GM12878 (cell line): ENCODE results near the gene SVOP. TPM values are rescaled to one million over a fixed set of nuclear protein-coding genes. Genes with fewer than 3 reads are reported as not detected.
A peak's percentile ranks its signal among the peaks of the same experiment; 100 is the strongest.

Experiments
- HDGF ChIP-seq: fragments of 450-650 bp; IDR thresholded peaks from 2 replicates; pipeline ENCODE4 v1.6.1; 2016; ENCODE audit warnings: antibody characterized with exemption
- LARP7 ChIP-seq: fragments of 450-650 bp; IDR thresholded peaks from 2 replicates; pipeline ENCODE4 v1.6.1; 2017; ENCODE audit warnings: mild to moderate bottlenecking
- NBN ChIP-seq: fragments of 450-650 bp; IDR thresholded peaks from 2 replicates; pipeline ENCODE4 v1.6.1; 2016
- POU2F2 ChIP-seq: IDR thresholded peaks from 3 replicates; pipeline ENCODE4 v1.6.1; 2011; ENCODE audit warnings: low read depth, mild to moderate bottlenecking, low read length, borderline replicate concordance
- RFX5 ChIP-seq: IDR thresholded peaks from 2 replicates; pipeline ENCODE4 v1.6.1; 2011; ENCODE audit warnings: low read depth, low read length, improper control_type of control experiment
- RUNX3 ChIP-seq: IDR thresholded peaks from 2 replicates; pipeline ENCODE4 v1.6.1; 2012; ENCODE audit warnings: low read length, inconsistent platforms
- SUPT20H ChIP-seq: IDR thresholded peaks from 2 replicates; pipeline ENCODE4 v1.6.1; 2011; ENCODE audit warnings: low read depth, mild to moderate bottlenecking, low read length, moderate library complexity, borderline replicate concordance; ENCODE audit not compliant: control insufficient read depth
- TAF1 ChIP-seq: IDR thresholded peaks from 2 replicates; pipeline ENCODE4 v1.6.1; 2011; ENCODE audit warnings: mild to moderate bottlenecking, low read depth, low read length, borderline replicate concordance
- TCF3 ChIP-seq: IDR thresholded peaks from 2 replicates; pipeline ENCODE4 v1.6.1; 2012; ENCODE audit warnings: low read depth, mild to moderate bottlenecking, low read length, borderline replicate concordance; ENCODE audit not compliant: insufficient read depth
- polyA plus RNA-seq, 11 experiments: library from polyadenylated mRNA; depleted of rRNA in 4 of 11; unstranded in 6 of 11; stranded (reverse) in 5 of 11; fragments of >200 nt; fragmentation: Nextera tagmentation in 4 of 11; fragmentation: Illumina TruSeq in 1 of 11; extraction: Ambion mirVana in 4 of 11; extraction: Trizol in 1 of 11; gene quantifications; 1 replicate in 1 of 11; 2 replicates in 10 of 11; pipeline versions ENCODE4 v1.2.1 to v1.2.3, GENCODE V29; 2011 to 2016; ENCODE audit warnings: inconsistent platforms in 2 of 11, missing spikeins in 2 of 11, low read depth in 1 of 11
- total RNA-seq, 4 experiments: library from RNA; depleted of rRNA in 3 of 4; stranded (reverse); fragments of >200 nt in 3 of 4; fragmentation: Illumina TruSeq in 1 of 4; extraction: Trizol in 1 of 4; gene quantifications; 2 replicates each; pipeline versions ENCODE4 v1.2.1 to v1.2.3, GENCODE V29; 2013 to 2021
- TF ChIP-seq, protein P1 (sequence below): IDR thresholded peaks from 2 replicates; pipeline ENCODE4 v1.6.1; 2011; ENCODE audit warnings: mild to moderate bottlenecking, low read depth, low read length, moderate library complexity; ENCODE audit not compliant: insufficient replicate concordance
- TF ChIP-seq, protein P2 (sequence below): IDR thresholded peaks from 2 replicates; pipeline ENCODE4 v1.6.1; 2012; ENCODE audit warnings: mild to moderate bottlenecking, low read depth, low read length
- TF ChIP-seq, protein P3 (sequence below): fragments of 450-650 bp; IDR thresholded peaks from 2 replicates; pipeline ENCODE4 v1.6.1; 2018; ENCODE audit warnings: mild to moderate bottlenecking, low read depth, moderate library complexity; ENCODE audit not compliant: partially characterized antibody
- TF ChIP-seq, protein P4 (sequence below): fragments of 450-650 bp; IDR thresholded peaks from 2 replicates; pipeline ENCODE4 v1.6.1; 2017; ENCODE audit warnings: borderline replicate concordance
- TF ChIP-seq, protein P5 (sequence below): fragments of 450-650 bp; IDR thresholded peaks from 2 replicates; pipeline ENCODE4 v1.6.1; 2017; ENCODE audit warnings: mild to moderate bottlenecking, moderate library complexity
- TF ChIP-seq, protein P6 (sequence below): IDR thresholded peaks from 2 replicates; pipeline ENCODE4 v1.6.1; 2011; ENCODE audit warnings: low read depth, low read length, improper control_type of control experiment, borderline replicate concordance

SVOP gene
- total and polyA plus RNA-seq, 10 of the 15 experiments (the other 5 are each of a cell fraction or from before 2014, with no cell fraction given): under 0.01 TPM; not detected in 9

DNA sequence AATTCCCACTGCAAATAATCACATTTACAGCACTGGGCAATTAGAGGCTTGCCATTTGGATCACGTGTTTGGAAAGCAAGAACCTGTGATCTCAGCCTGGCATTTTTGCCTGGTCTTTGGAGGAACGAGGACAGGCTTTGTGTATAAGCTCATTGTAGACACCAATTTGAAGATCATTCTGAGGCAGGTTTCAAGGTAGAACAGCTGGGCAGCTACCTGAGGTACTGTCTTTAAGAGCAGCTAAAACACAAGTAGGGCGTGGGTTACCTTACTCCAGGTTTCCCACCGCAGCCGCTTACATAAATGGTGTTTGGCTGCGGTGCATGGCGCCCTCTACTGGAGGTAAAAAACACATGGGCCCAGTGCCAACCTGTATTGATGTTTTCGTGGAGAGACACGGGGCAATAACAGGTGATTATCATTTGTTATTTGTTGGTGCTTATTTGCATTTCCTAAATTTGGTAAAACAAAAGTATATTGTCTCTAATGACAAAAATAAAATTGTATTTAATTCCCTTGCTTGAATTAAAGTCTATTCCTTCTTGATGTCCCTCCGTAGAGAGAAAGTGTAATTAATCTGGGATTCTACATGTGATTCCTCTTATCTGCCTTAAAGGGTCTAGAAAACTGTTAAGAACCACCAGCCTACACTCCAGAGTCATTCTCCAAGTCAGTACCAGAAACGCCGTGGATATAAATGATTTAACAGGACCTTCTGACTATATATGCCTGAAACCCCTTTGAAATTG is 69.7 kb downstream of the SVOP start (continued):
- TF ChIP-seq, protein P1, sequence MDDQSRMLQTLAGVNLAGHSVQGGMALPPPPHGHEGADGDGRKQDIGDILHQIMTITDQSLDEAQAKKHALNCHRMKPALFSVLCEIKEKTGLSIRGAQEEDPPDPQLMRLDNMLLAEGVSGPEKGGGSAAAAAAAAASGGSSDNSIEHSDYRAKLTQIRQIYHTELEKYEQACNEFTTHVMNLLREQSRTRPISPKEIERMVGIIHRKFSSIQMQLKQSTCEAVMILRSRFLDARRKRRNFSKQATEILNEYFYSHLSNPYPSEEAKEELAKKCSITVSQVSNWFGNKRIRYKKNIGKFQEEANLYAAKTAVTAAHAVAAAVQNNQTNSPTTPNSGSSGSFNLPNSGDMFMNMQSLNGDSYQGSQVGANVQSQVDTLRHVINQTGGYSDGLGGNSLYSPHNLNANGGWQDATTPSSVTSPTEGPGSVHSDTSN: no peak
- no peak for TF ChIP-seq NBN
- no peak for TF ChIP-seq TAF1
- peak; percentile 59; the same call in 1 of the 2 replicates for TF ChIP-seq LARP7
- no peak for TF ChIP-seq SUPT20H
- TF ChIP-seq RUNX3: peak; percentile 77
- TF ChIP-seq, protein P2, sequence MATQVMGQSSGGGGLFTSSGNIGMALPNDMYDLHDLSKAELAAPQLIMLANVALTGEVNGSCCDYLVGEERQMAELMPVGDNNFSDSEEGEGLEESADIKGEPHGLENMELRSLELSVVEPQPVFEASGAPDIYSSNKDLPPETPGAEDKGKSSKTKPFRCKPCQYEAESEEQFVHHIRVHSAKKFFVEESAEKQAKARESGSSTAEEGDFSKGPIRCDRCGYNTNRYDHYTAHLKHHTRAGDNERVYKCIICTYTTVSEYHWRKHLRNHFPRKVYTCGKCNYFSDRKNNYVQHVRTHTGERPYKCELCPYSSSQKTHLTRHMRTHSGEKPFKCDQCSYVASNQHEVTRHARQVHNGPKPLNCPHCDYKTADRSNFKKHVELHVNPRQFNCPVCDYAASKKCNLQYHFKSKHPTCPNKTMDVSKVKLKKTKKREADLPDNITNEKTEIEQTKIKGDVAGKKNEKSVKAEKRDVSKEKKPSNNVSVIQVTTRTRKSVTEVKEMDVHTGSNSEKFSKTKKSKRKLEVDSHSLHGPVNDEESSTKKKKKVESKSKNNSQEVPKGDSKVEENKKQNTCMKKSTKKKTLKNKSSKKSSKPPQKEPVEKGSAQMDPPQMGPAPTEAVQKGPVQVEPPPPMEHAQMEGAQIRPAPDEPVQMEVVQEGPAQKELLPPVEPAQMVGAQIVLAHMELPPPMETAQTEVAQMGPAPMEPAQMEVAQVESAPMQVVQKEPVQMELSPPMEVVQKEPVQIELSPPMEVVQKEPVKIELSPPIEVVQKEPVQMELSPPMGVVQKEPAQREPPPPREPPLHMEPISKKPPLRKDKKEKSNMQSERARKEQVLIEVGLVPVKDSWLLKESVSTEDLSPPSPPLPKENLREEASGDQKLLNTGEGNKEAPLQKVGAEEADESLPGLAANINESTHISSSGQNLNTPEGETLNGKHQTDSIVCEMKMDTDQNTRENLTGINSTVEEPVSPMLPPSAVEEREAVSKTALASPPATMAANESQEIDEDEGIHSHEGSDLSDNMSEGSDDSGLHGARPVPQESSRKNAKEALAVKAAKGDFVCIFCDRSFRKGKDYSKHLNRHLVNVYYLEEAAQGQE: no peak
- TF ChIP-seq, protein P3, sequence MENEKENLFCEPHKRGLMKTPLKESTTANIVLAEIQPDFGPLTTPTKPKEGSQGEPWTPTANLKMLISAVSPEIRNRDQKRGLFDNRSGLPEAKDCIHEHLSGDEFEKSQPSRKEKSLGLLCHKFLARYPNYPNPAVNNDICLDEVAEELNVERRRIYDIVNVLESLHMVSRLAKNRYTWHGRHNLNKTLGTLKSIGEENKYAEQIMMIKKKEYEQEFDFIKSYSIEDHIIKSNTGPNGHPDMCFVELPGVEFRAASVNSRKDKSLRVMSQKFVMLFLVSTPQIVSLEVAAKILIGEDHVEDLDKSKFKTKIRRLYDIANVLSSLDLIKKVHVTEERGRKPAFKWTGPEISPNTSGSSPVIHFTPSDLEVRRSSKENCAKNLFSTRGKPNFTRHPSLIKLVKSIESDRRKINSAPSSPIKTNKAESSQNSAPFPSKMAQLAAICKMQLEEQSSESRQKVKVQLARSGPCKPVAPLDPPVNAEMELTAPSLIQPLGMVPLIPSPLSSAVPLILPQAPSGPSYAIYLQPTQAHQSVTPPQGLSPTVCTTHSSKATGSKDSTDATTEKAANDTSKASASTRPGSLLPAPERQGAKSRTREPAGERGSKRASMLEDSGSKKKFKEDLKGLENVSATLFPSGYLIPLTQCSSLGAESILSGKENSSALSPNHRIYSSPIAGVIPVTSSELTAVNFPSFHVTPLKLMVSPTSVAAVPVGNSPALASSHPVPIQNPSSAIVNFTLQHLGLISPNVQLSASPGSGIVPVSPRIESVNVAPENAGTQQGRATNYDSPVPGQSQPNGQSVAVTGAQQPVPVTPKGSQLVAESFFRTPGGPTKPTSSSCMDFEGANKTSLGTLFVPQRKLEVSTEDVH: no peak
- TF ChIP-seq, protein P4, sequence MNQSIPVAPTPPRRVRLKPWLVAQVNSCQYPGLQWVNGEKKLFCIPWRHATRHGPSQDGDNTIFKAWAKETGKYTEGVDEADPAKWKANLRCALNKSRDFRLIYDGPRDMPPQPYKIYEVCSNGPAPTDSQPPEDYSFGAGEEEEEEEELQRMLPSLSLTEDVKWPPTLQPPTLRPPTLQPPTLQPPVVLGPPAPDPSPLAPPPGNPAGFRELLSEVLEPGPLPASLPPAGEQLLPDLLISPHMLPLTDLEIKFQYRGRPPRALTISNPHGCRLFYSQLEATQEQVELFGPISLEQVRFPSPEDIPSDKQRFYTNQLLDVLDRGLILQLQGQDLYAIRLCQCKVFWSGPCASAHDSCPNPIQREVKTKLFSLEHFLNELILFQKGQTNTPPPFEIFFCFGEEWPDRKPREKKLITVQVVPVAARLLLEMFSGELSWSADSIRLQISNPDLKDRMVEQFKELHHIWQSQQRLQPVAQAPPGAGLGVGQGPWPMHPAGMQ: no peak
- TF ChIP-seq HDGF: no peak
- TF ChIP-seq TCF3: no peak
- no peak for TF ChIP-seq POU2F2
- TF ChIP-seq RFX5: no peak
- TF ChIP-seq, protein P5, sequence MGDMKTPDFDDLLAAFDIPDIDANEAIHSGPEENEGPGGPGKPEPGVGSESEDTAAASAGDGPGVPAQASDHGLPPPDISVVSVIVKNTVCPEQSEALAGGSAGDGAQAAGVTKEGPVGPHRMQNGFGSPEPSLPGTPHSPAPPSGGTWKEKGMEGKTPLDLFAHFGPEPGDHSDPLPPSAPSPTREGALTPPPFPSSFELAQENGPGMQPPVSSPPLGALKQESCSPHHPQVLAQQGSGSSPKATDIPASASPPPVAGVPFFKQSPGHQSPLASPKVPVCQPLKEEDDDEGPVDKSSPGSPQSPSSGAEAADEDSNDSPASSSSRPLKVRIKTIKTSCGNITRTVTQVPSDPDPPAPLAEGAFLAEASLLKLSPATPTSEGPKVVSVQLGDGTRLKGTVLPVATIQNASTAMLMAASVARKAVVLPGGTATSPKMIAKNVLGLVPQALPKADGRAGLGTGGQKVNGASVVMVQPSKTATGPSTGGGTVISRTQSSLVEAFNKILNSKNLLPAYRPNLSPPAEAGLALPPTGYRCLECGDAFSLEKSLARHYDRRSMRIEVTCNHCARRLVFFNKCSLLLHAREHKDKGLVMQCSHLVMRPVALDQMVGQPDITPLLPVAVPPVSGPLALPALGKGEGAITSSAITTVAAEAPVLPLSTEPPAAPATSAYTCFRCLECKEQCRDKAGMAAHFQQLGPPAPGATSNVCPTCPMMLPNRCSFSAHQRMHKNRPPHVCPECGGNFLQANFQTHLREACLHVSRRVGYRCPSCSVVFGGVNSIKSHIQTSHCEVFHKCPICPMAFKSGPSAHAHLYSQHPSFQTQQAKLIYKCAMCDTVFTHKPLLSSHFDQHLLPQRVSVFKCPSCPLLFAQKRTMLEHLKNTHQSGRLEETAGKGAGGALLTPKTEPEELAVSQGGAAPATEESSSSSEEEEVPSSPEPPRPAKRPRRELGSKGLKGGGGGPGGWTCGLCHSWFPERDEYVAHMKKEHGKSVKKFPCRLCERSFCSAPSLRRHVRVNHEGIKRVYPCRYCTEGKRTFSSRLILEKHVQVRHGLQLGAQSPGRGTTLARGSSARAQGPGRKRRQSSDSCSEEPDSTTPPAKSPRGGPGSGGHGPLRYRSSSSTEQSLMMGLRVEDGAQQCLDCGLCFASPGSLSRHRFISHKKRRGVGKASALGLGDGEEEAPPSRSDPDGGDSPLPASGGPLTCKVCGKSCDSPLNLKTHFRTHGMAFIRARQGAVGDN: no peak
- TF ChIP-seq, protein P6, sequence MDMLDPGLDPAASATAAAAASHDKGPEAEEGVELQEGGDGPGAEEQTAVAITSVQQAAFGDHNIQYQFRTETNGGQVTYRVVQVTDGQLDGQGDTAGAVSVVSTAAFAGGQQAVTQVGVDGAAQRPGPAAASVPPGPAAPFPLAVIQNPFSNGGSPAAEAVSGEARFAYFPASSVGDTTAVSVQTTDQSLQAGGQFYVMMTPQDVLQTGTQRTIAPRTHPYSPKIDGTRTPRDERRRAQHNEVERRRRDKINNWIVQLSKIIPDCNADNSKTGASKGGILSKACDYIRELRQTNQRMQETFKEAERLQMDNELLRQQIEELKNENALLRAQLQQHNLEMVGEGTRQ: no peak
